HepG2 (cell line): Measurements from ENCODE around the gene SYNGAP1. TPM values are rescaled to one million over a fixed set of nuclear protein-coding genes. Genes with fewer than 3 reads are reported as not detected.

Source experiments
- ATAC-seq: fragments of 200-7000 bp; cut with Tn5 transposase; 3 replicates; pipeline ENCODE4 v1.9.1; 2020; ENCODE audit warnings: mild to moderate bottlenecking, moderate library complexity
- BruUV-seq: library from RNA; stranded (reverse); fragments of 400-500 nt; replicated peaks from 2 replicates; lab custom pipeline; 2021; lab: Mats Ljungman, UMichigan
- CTCF ChIA-PET: fragments of 300-600 bp; formaldehyde crosslinking; extraction: SDS; loops from one replicate; lab custom pipeline; 2021; ENCODE audit warnings: low total read pairs, inconsistent platforms, low intra/inter-chr PET ratio; lab: Yijun Ruan, JAX
- POLR2A ChIA-PET: fragments of 350-600 bp; sonication (Branson Sonifier 250); formaldehyde crosslinking; loops from one replicate; lab custom pipeline; 2020; ENCODE audit warnings: antibody characterized with exemption, inconsistent platforms; lab: Yijun Ruan, JAX
- DNase-seq: peaks from one replicate; pipeline ENCODE4 v3.0.0-alpha.2; 2015; ENCODE audit warnings: low spot score
- FAIRE-seq: peaks from 3 replicates; lab custom pipeline; 2011; peaks lifted over from hg19 to GRCh38; lab: Jason Lieb, UNC
- H2AFZ ChIP-seq: one replicate; pipeline ENCODE4 v1.6.1; 2011; ENCODE audit warnings: low read length, inconsistent platforms
- H3K27ac ChIP-seq: fragments of 300-600 bp; 3 replicates; pipeline ENCODE4 v1.8.0; 2011; ENCODE audit warnings: mixed run types, mild to moderate bottlenecking, mixed read lengths, low read length, inconsistent platforms; ENCODE audit not compliant: insufficient read depth; ENCODE audit errors: extremely low read length
- H3K27me3 ChIP-seq, 2 experiments: fragments of 200-600 bp in 1 of 2; 2 replicates in 1 of 2; 3 replicates in 1 of 2; pipeline versions ENCODE4 v1.6.0 to v1.8.0; 2011; ENCODE audit warnings: low read length in 2 of 2, mild to moderate bottlenecking in 2 of 2, moderate library complexity in 2 of 2, inconsistent platforms in 1 of 2; ENCODE audit not compliant: insufficient read depth in 2 of 2, control insufficient read depth in 1 of 2
- H3K36me3 ChIP-seq, 2 experiments: fragments of 200-600 bp in 1 of 2; replicated peaks in 1 of 2; 2 replicates in 1 of 2; 3 replicates in 1 of 2; pipeline versions ENCODE4 v1.5.1 to v1.8.0; 2011; ENCODE audit warnings: low read length in 2 of 2, inconsistent platforms in 1 of 2; ENCODE audit not compliant: insufficient read depth in 2 of 2, control insufficient read depth in 1 of 2
- H3K4me1 ChIP-seq: 2 replicates; pipeline ENCODE4 v1.5.1; 2012; ENCODE audit warnings: low read length, inconsistent platforms; ENCODE audit not compliant: insufficient read depth
- H3K4me2 ChIP-seq: 2 replicates; pipeline ENCODE4 v1.6.0; 2011; ENCODE audit warnings: low read depth, low read length, inconsistent platforms
- H3K4me3 ChIP-seq, 3 experiments: fragments of 200-600 bp in 1 of 3; sonication (generic), shearing (Covaris generic) in 1 of 3; replicated peaks in 1 of 3; 2 replicates each; pipeline ENCODE4 v1.5.1; 2011 to 2016; ENCODE audit warnings: low read length in 3 of 3, inconsistent platforms in 2 of 3, low read depth in 2 of 3, mild to moderate bottlenecking in 2 of 3, control low read depth in 1 of 3, mixed read lengths in 1 of 3; ENCODE audit not compliant: insufficient read depth in 1 of 3
- H3K79me2 ChIP-seq: one replicate; pipeline ENCODE4 v1.6.1; 2011; ENCODE audit warnings: low read length, inconsistent platforms; ENCODE audit not compliant: insufficient read depth
- H3K9ac ChIP-seq: 2 replicates; pipeline ENCODE4 v1.6.0; 2011; ENCODE audit warnings: mild to moderate bottlenecking, low read depth, low read length, inconsistent platforms; ENCODE audit not compliant: insufficient read depth
- H3K9me3 ChIP-seq: 2 replicates; pipeline ENCODE4 v1.5.1; 2012; ENCODE audit warnings: mild to moderate bottlenecking, low read length
- H4K20me1 ChIP-seq: 2 replicates; pipeline ENCODE4 v1.6.0; 2011; ENCODE audit warnings: inconsistent platforms, mild to moderate bottlenecking, low read length, moderate library complexity; ENCODE audit not compliant: insufficient read depth
- ELF3 ChIP-seq: IDR thresholded peaks from 2 replicates; pipeline ENCODE4 v1.6.1; 2016; ENCODE audit warnings: missing genetic modification reagents, missing compliant biosample characterization
- ZFYVE20 ChIP-seq: sonication (generic); formaldehyde crosslinking; IDR thresholded peaks from 2 replicates; pipeline ENCODE4 v1.8.0; 2023; ENCODE audit warnings: low read depth, mild to moderate bottlenecking, moderate library complexity, missing genetic modification reagents, borderline replicate concordance
- ZNF256 ChIP-seq: sonication (generic); formaldehyde crosslinking; conservative IDR thresholded peaks from 2 replicates; pipeline ENCODE4 v1.4.0; 2020; ENCODE audit warnings: missing genetic modification reagents
- ZNF337 ChIP-seq: sonication (generic); formaldehyde crosslinking; IDR thresholded peaks from 2 replicates; pipeline ENCODE4 v1.5.1; 2020; ENCODE audit warnings: missing genetic modification reagents, low read depth, mild to moderate bottlenecking, borderline replicate concordance
- ZNF33A ChIP-seq: sonication (generic); formaldehyde crosslinking; IDR thresholded peaks from 2 replicates; pipeline ENCODE4 v1.5.1; 2020; ENCODE audit warnings: missing genetic modification reagents, mild to moderate bottlenecking, moderate library complexity, borderline replicate concordance
- WGBS: methylation state at CpG from one replicate; pipeline ENCODE4 v1.1.6; 2017; ENCODE audit warnings: low lambda C conversion rate; 5-methylcytosine and 5-hydroxymethylcytosine counted together
- in situ Hi-C: cut with HindIII; loops from 2 replicates; pipeline ENCODE4 v1.10.0; 2017; ENCODE audit warnings: low pct_unique_long_range_greater_than_20kb; ENCODE audit not compliant: extremely low pct_ligation_motif_present
- intact Hi-C: fragments of 100-400 bp; cut with micrococcal nuclease; formaldehyde crosslinking; loops from one replicate; pipeline ENCODE4 v1.10.0; 2022; ENCODE audit not compliant: unreplicated experiment
- polyA plus RNA-seq, 8 experiments: library from polyadenylated mRNA; depleted of rRNA in 3 of 8; stranded (reverse) in 7 of 8; unstranded in 1 of 8; fragments of >200 nt; fragmentation: Illumina TruSeq in 4 of 8; extraction: Trizol in 4 of 8; gene quantifications; 2 replicates each; pipeline versions ENCODE4 v1.2.1 to v1.2.3, GENCODE V29; 2011 to 2016; ENCODE audit warnings: low read depth in 4 of 8, missing spikeins in 1 of 8, mixed read lengths in 1 of 8; ENCODE audit not compliant: insufficient read depth in 1 of 8
- total RNA-seq, 5 experiments: library from RNA; depleted of rRNA; stranded (reverse); fragments of >200 nt; fragmentation: Illumina TruSeq; extraction: Trizol; gene quantifications; 2 replicates each; pipeline ENCODE4 v1.2.3, GENCODE V29; 2016; ENCODE audit warnings: low read depth in 1 of 5
- TF ChIP-seq, protein P1 (sequence below): sonication (generic); formaldehyde crosslinking; IDR thresholded peaks from 2 replicates; pipeline ENCODE4 v1.4.0; 2020; ENCODE audit warnings: mild to moderate bottlenecking, missing genetic modification reagents
- TF ChIP-seq, protein P2 (sequence below): sonication (generic); formaldehyde crosslinking; IDR thresholded peaks from 2 replicates; pipeline ENCODE4 v1.5.0; 2020; ENCODE audit warnings: mild to moderate bottlenecking, missing genetic modification reagents, borderline replicate concordance
- TF ChIP-seq, protein P3 (sequence below): sonication (generic); formaldehyde crosslinking; IDR thresholded peaks from 2 replicates; pipeline ENCODE4 v1.5.0; 2020; ENCODE audit warnings: missing genetic modification reagents

SYNGAP1 gene
- total and polyA plus RNA-seq, 2 of the 13 experiments (the other 11 are each of a cell fraction or from before 2014, with no cell fraction given): 0.75 to 1.1 TPM

DNA sequence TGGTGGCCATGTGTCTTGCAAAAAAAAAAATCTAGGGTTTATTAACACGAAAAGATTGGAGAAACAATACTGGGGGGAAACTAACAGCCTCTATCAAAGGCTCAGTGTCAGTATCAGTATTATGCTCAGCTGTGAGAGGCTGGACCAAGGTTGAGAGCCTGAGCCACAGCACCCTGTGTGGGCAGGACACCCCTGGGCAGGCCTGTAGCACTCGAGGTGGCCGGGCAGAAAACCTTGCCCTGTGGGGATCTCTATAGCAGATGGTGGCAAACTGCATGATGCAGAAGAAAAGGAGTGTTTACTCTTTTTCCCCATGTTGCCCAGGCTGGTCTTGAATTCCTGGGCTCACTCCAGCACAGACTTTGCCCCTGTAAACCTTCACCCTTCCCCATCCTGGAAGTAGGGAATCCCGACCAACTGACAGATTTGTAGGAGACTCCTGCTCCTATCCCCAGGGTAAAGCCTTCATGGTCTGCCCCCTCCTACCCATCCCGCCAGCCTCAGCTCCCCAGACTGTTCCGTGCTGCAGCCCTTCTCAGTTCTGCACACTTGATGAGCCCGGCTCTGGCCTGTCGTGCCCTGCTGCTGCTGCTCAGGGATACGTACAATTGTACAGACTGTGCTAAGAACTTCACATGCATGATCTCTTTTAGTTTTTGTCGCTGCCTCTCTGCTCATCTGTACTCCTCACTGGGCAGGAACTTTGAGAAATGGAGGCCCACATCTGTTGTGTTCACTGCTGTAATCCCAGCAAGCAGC, 36.3 kb upstream of the SYNGAP1 start:
- peak; percentile 61 for ATAC-seq
- no peak for TF ChIP-seq ZNF256 (CRISPR knock-in tag)
- no peak for TF ChIP-seq ELF3 (CRISPR knock-in tag)
- TF ChIP-seq ZNF337 (CRISPR knock-in tag): no peak
- TF ChIP-seq, protein P1, sequence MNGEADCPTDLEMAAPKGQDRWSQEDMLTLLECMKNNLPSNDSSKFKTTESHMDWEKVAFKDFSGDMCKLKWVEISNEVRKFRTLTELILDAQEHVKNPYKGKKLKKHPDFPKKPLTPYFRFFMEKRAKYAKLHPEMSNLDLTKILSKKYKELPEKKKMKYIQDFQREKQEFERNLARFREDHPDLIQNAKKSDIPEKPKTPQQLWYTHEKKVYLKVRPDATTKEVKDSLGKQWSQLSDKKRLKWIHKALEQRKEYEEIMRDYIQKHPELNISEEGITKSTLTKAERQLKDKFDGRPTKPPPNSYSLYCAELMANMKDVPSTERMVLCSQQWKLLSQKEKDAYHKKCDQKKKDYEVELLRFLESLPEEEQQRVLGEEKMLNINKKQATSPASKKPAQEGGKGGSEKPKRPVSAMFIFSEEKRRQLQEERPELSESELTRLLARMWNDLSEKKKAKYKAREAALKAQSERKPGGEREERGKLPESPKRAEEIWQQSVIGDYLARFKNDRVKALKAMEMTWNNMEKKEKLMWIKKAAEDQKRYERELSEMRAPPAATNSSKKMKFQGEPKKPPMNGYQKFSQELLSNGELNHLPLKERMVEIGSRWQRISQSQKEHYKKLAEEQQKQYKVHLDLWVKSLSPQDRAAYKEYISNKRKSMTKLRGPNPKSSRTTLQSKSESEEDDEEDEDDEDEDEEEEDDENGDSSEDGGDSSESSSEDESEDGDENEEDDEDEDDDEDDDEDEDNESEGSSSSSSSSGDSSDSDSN (CRISPR knock-in tag): 0 out of 2 replicates have a peak, but pooled peaks have one; percentile 23
- TF ChIP-seq, protein P2, sequence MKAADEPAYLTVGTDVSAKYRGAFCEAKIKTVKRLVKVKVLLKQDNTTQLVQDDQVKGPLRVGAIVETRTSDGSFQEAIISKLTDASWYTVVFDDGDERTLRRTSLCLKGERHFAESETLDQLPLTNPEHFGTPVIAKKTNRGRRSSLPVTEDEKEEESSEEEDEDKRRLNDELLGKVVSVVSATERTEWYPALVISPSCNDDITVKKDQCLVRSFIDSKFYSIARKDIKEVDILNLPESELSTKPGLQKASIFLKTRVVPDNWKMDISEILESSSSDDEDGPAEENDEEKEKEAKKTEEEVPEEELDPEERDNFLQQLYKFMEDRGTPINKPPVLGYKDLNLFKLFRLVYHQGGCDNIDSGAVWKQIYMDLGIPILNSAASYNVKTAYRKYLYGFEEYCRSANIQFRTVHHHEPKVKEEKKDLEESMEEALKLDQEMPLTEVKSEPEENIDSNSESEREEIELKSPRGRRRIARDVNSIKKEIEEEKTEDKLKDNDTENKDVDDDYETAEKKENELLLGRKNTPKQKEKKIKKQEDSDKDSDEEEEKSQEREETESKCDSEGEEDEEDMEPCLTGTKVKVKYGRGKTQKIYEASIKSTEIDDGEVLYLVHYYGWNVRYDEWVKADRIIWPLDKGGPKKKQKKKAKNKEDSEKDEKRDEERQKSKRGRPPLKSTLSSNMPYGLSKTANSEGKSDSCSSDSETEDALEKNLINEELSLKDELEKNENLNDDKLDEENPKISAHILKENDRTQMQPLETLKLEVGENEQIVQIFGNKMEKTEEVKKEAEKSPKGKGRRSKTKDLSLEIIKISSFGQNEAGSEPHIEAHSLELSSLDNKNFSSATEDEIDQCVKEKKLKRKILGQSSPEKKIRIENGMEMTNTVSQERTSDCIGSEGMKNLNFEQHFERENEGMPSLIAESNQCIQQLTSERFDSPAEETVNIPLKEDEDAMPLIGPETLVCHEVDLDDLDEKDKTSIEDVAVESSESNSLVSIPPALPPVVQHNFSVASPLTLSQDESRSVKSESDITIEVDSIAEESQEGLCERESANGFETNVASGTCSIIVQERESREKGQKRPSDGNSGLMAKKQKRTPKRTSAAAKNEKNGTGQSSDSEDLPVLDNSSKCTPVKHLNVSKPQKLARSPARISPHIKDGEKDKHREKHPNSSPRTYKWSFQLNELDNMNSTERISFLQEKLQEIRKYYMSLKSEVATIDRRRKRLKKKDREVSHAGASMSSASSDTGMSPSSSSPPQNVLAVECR (CRISPR knock-in tag): no peak
- no peak for TF ChIP-seq ZNF33A (CRISPR knock-in tag)
- no peak for TF ChIP-seq ZFYVE20 (CRISPR knock-in tag)
- TF ChIP-seq, protein P3, sequence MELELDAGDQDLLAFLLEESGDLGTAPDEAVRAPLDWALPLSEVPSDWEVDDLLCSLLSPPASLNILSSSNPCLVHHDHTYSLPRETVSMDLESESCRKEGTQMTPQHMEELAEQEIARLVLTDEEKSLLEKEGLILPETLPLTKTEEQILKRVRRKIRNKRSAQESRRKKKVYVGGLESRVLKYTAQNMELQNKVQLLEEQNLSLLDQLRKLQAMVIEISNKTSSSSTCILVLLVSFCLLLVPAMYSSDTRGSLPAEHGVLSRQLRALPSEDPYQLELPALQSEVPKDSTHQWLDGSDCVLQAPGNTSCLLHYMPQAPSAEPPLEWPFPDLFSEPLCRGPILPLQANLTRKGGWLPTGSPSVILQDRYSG (CRISPR knock-in tag): no peak

More for the DNA sequence above, 36.3 kb upstream of the SYNGAP1 start:
- Histone ChIP-seq H3K79me2 (no peaks in the 10 kb centered on the region), H3K36me3 (no peaks in the 10 kb centered on the region), H4K20me1 (no peaks in the 10 kb centered on the region), H3K27me3 (no peaks in the 10 kb centered on the region), H3K27ac (no peak overlapping the region), H3K4me1 (peaks cover 9% of the 10 kb centered on the region), H3K4me3 (no peak overlapping the region), H3K9me3 (no peaks in the 10 kb centered on the region), H2AFZ (no peak overlapping the region), H3K9ac (no peak overlapping the region), H3K4me2 (no peak overlapping the region)
- FAIRE-seq (no peak), DNase-seq (no peak)
- ChIA-PET POLR2A (no interaction called here), CTCF (interaction anchor here (1.2 kb wide), 1 partner anchor 108 kb away, joined by 3 read pairs; no protein-coding TSS in a partner anchor)
- BruUV-seq: no TSS peak
- intact Hi-C loops (no loop called here), in situ Hi-C loops (no loop called here)
- 45% methylated on average over 7 of the region's 10 CpGs for WGBS
